ENCODE measurements around the gene IL12RB2.

DNA sequence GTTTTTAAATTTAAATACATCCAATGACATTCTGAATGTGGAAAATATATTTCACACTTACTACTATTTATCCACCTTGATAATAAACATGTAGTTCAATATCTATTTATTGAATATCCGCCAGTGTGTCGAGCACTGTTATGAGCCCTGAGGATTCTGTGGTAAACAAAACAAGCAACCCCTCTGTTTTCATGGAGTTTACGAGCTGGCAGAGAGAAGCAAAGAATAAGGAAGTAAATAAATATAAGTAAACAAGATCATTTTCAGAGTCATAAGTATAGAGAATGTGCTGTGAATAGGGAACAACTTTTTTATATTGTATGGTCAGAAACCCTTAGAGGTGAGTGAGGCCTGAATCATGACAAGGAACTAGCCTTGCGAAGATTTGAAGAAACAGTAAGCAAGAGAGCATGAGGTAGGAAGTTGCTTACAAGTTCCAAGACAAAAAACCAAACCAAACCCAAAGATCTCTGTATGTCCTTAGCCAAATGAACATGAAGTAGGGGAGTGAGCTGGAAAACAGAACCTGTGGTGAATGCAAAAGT, 128.9 kb downstream of the IL12RB2 start:
- no peak for TF ChIP-seq SPI1 (IDR thresholded peaks at IDR 0.05; ENCODE audit: low read depth, low read length)
- TF ChIP-seq POLR2A (IDR thresholded peaks at IDR 0.05; ENCODE audit: low read depth, low read length), result no peak
- no peak for TF ChIP-seq POLR2AphosphoS5 (IDR thresholded peaks at IDR 0.05; ENCODE audit: low read depth, low read length)
- TF ChIP-seq TAF1 (IDR thresholded peaks at IDR 0.05; ENCODE audit: low read depth, low read length), result no peak

Measured in GM12891 (cell line).